GM23338 (cell line): Measurements from ENCODE around the gene APOL5.

ENCODE experiments used
- EZH2phosphoT487 ChIP-seq: fragments of 200-600 bp; sonication (generic); IDR thresholded peaks from one replicate; pipeline ENCODE4 v1.8.1; 2018; ENCODE audit warnings: antibody characterized with exemption; ENCODE audit not compliant: unreplicated experiment
- NANOG ChIP-seq: IDR thresholded peaks from 2 replicates; pipeline ENCODE4 v1.6.1; 2016; ENCODE audit warnings: antibody characterized with exemption, borderline replicate concordance
- POLR2AphosphoS5 ChIP-seq: IDR thresholded peaks from 2 replicates; pipeline ENCODE4 v1.6.1; 2016; ENCODE audit warnings: antibody characterized with exemption, low read depth
- TF ChIP-seq, protein P1 (sequence below), 2 experiments: fragments of 200-600 bp in 1 of 2; sonication (generic) in 1 of 2; conservative IDR thresholded peaks; 2 replicates each; pipeline versions ENCODE4 v1.5.1 to v1.6.1; 2016 to 2017; ENCODE audit warnings: antibody characterized with exemption in 2 of 2, low read depth in 2 of 2, mild to moderate bottlenecking in 2 of 2, moderate library complexity in 1 of 2

GRCh38 chr22:35758394-35758793 lies 40.7 kb downstream of the APOL5 start:
- TF ChIP-seq POLR2AphosphoS5, result no peak
- TF ChIP-seq, protein P1, sequence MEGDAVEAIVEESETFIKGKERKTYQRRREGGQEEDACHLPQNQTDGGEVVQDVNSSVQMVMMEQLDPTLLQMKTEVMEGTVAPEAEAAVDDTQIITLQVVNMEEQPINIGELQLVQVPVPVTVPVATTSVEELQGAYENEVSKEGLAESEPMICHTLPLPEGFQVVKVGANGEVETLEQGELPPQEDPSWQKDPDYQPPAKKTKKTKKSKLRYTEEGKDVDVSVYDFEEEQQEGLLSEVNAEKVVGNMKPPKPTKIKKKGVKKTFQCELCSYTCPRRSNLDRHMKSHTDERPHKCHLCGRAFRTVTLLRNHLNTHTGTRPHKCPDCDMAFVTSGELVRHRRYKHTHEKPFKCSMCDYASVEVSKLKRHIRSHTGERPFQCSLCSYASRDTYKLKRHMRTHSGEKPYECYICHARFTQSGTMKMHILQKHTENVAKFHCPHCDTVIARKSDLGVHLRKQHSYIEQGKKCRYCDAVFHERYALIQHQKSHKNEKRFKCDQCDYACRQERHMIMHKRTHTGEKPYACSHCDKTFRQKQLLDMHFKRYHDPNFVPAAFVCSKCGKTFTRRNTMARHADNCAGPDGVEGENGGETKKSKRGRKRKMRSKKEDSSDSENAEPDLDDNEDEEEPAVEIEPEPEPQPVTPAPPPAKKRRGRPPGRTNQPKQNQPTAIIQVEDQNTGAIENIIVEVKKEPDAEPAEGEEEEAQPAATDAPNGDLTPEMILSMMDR (conservative IDR thresholded peaks at IDR 0.05; ENCODE audit: low read depth in 2 of 2), result no peak
- TF ChIP-seq NANOG, result no peak
- TF ChIP-seq EZH2phosphoT487, result no peak
